Skeletal muscle cell (primary cell): ENCODE measurements around the gene FRMD4A.
"Not testable (repeated sequence)": the region's sequence is repeated elsewhere in the genome, so short reads cannot be mapped to it uniquely, and the experiment has no call there.

ENCODE experiments used
- DNase-seq: peaks from one replicate; pipeline ENCODE4 v3.0.0-alpha.2; 2010; ENCODE audit warnings: low read depth
- H3K4me3 ChIP-seq: 2 replicates; pipeline ENCODE4 v1.5.1; 2011; ENCODE audit warnings: low read depth, mild to moderate bottlenecking, control low read depth, low read length, moderate library complexity

Gene FRMD4A

DNA sequence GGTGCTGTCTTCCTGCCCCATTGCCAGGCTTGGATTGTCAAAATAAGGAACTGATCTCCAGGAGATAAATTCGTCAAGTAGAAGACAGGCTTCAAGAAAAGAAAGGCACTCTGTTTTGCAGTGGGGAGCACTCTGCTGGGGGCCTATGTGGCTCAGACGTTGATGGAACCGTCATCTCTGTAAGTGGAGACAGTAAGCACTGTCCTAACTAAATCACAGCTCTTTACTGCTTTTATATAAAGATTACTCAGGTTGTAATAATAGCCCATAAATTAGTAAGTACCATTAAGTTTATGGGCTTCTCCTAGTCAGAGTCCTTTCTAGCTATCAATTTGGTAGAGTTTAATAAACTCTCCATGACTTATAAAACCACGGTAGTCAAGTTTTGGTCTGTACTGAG lies 249.9 kb downstream of the FRMD4A start:
- H3K4me3 ChIP-seq: no peak overlapping the region
- no peak for DNase-seq

DNA sequence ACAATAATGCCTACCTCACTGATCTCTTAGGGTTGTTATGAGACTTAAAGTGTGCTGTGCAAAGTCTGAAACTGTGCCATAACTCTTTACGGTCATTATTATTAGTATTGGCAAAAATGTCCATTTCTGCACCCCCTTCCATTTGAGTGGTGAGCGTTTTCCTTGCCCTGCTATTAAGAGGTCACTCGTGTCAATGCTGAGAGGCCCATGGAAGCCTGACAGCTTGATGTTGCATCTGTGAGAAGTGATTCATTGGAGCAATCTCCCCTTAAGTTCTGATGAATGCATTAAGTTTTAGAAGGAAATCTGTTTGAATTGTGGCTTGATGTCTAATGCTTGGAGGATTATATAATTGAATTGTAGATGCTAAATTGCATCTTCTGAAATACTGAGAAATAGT lies 253.3 kb downstream of the FRMD4A start:
- DNase-seq: no peak
- no peak overlapping the region for H3K4me3 ChIP-seq

DNA sequence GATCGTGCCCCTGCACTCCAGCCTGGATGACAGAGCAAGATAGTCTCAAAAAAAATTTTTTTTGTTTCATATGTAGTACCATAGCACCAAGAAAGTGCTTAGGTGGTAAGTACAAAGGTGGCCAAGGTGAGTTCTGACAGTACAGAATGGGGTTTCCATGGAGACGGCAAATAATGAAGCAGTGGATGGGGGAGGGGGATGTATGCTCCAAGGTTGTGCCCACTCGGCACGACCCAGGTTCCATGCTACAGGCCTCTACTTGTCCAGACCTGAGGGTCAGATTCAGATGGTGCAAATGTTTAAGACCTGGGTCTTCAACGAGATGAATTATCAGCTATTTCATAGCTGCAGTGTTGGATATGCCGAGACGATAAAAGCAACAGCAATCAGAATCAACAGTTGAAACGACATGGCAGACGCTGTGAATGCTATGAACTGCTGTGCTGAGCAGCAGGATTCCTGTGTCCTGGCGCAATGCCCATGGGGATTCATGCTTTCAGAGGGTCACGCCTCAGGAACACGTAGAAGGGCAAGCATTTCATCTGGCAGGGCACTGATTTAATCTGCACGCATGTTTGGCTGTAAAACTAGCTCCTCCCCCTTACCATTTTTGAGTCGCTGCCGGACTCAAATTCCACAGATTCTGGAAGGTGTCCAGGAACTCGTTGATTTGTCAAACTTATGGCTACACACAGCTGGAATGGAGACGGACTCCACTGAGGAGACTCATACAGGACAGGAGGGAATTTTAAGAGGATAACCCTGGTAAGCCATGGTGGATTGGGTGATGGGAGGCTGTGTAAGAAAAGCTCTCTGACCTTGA lies 256.5 kb downstream of the FRMD4A start:
- H3K4me3 ChIP-seq: no peak overlapping the region
- peak; percentile 100 for DNase-seq

DNA sequence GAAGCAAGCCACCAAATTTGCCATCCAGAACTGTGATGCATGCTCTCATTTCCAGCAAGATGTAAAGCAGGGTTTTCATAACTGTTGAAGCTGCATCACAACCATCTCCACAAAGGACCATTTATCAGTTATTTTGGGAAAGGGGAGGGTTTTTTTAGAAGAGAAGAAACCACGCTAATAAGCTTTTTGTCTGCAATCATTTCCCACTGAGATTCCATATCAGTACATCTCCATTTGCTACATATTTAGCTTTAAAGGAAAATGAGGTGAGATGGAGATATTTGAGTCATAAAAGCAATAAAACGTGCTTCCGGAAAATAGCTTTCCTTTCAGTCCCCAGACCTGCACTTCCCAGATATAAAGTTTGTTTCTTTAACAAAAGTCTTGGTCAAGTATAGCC lies 258.2 kb downstream of the FRMD4A start:
- H3K4me3 ChIP-seq: no peak overlapping the region
- no peak for DNase-seq

DNA sequence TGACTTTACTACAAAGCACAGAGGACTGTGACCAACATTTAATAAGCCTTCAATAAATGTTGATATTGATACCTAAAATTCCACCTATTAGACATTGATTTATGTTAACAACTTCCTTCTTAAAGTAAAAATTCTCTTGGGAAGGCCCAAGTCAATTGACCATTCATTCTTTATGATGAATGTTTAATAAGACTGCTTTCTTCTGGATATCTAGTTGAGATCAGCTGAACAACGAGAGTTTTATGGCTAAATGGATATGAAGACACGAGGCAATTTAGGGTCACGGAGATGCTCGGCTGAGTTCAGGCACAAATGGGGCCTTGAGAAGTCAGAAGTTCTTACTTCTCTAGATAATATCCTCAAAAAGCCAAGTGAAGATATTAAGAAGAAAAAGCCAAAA lies 258.8 kb downstream of the FRMD4A start:
- no peak for DNase-seq
- H3K4me3 ChIP-seq: no peak overlapping the region

DNA sequence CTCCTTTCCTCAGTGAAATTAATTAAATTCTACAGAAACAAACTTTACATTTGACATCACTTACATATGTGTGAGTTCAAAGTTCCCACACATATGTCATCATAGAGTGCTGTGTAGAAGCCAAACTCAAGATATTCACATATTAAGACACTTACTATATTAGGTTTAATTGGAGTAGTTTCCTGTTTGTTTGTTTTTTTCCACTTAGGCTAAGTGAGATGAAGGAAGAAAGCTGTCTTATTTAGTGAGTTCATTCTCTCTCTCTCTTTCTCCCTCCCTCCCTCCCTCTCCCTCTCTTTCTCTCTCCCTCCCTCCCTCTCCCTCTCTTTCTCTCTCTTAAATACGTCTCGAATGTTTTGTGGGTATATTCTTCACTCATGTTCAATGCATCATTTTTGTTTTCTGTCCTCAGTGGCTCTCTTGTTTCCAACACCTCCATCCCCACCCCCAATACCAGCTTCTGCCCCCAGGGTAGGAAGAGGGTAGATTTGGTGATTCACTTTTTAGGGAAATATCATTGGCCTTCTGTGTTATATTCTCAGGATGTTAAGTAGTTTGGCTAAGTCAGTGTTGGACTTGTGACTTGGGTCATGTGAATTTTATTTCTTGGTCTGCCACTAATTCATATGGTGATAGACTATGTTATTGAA lies 262.0 kb downstream of the FRMD4A start:
- DNase-seq: no peak
- H3K4me3 ChIP-seq: no peak overlapping the region

DNA sequence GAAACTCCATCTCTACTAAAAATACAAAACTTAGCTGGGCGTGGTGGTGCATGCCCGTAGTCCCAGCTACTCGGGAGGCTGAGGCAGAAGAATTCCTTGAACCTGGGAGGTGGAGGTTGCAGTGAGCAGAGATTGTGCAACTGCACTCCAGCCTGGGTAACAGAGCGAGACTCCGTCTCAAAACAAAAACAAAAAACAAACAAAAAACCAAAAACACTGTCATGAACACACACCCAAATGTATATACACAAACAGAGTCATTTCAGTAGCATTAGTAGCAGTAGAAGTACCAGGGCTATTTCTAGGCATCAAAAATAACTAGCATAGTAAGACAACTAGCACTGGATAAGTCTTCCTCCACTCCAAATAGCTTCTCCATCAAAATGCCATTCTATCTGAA lies 263.1 kb downstream of the FRMD4A start:
- not testable (repeated sequence) for H3K4me3 ChIP-seq, DNase-seq

DNA sequence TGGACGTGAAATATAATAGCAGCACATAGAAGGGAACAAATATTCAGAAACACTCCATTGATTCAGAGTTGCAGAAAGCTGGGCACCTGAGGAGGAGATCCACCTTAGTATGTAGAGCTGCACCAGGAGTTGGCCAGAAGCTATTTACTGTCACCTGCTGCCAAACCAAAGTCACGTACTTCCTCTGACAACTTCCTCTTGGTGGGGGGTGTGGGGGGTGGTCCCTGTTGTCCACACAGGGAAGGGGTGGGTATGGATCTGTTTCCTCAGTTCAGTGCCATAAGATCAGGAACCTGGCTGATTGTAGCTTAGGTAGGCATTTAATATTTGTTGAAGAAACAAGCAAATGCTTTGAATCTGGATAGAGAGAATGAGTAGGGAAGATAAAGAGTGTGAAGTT lies 264.6 kb downstream of the FRMD4A start:
- H3K4me3 ChIP-seq: no peak overlapping the region
- DNase-seq: no peak

DNA sequence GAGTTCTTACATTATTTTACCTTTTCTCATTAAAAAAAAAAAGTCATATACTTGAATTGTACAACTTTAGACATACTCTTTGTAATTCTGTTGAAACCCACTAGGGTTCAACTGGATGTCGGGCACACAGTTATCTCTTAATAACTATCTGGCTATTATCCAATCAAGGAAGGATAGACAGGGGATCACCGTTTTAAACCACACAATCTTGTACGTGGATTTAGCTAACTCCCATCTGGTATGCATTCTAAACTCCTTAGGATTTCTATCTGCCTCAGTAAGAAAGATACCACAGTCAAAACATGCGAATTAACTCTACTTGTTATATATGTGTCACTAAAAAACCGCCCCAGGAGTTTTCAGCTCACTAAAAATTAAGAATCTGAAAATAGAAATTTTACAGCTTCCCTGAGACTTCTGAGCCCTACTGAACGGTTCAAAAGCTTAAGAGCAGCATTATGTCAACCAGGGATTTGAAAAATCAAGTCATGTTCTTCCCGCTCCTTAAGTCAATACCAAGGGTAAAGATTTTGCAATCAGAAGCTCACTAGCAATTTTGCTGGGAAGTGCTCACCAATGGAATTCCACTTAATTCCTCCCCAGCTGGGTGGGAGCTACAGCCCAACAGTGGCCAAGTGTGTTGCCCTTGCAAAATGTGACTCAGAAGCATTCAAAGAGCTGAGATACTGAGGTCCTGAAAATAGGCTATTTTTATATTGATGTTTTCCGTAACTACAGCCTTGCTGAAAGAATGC lies 267.0 kb downstream of the FRMD4A start:
- DNase-seq: peak; percentile 97

DNA sequence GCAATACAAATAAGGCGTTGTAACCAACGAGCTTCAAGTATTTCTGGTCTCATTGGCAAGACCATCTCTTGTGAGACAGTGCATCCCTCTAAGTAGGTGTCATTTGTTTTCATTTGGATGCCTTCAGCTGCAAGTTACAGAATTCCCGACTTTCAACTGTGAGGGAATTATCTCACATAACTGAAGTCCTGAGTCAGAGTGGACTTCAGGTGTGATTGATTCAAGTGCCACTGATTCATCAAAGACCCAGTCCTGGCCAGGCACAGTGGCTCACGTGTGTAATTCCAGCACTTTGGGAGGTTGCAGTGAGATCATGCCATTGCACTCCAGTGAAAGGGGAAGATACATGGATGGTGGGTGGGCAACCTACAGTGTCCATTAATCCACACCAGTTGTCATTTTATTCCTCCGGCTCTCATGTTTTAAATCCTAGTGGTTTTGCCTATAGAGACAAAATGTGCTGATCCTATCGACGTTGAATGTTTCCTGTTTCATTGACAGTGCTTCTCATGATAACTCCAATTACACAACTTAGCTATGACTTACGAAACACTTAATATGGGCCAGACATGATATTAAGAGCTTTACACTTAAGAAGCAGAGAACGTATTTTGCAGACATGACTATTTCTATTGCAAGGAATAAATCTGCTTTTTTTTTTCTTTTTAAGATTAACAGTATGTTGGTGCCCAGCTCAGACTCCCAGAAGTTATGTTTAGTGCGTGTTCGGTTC lies 268.0 kb downstream of the FRMD4A start:
- no peak for DNase-seq

More for the DNA sequence above, 267.0 kb downstream of the FRMD4A start:
- H3K4me3 ChIP-seq: no peak overlapping the region

DNA sequence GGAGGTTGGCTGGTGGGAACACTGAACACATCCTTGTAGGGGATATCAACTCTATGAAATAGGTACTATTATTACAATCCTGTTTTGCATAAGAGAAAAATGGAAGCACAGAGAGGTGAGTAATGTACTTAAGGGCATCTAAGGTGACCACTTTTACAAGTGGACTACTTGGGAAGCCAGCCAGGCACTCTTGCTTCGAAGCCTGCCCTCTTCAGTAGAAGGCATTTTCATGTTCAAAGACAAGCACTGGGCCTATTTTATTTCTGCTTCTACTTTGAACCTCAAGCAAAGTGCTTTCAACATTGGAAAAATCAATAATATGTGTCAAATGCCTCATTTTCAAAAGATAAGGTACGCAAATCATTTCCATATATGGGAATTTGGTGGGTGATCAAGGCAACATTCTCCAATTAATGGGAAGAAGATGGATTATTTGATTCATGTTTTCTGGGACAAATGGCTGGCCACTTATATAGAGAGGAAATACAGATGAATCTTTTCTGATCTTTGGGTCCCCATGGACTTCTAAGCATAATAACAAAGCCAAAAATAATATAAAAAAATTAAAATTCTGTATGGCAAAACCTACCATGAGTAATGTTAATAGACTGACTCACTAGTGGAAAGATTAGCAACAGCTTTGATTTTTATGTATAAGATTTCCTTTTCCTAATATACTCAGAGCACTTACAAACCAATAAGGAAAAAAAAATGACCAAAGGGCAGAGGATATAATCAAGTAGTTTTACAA lies 270.2 kb downstream of the FRMD4A start:
- no peak overlapping the region for H3K4me3 ChIP-seq
- no peak for DNase-seq

More for the DNA sequence above, 268.0 kb downstream of the FRMD4A start:
- H3K4me3 ChIP-seq: no peak overlapping the region

DNA sequence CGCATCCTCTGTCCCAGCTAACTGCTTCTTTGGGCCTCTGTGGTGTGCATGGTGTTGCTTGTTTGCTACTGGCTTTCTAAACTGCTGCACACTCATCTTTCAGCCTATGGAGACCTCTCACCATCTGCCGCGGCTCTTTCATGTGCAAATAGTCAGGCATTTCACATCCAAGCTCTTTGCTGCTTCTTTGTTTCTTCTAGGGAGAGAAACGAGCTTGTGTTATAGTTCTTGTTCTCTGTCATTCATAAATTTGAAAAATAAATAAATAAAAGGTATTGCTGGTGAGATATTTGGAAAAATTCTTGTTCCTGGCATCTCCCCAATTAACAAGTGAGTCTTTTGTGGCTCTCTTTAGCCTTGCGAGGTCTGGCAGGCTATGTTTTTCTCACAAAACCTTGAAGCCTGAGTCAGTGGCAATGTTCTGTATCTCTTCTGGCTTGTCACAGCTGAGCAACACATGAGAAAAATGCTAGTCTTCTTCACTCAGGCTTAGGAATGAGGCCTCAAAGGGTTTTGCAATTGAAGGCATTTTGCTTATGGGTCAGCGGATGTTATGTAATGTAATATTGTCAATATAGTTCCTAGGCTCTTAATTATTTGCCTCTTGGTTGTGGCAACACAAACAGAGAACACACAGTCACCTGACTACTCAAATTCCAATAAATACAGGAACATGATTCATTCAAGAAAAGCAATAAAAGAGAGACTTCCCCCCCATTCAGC lies 274.0 kb downstream of the FRMD4A start:
- DNase-seq: peak; percentile 94

DNA sequence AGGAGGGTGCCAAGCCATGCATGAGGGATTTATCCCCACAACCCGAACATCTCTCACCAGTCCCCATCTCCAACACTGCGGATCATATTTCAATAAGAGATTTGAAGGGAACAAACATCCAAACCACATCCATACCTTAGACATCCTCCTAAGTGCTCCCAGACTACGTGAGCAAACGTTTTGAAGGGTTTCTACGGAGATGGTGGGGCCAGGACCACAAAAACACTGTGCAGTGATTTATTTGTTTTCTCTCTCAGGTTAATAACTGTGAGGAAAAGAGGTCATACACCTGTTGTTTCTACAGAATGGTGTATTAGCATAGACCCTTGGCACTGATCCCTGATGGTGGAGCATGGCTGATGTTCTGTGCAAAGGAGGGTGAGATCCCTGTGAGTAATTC lies 277.8 kb downstream of the FRMD4A start:
- no peak overlapping the region for H3K4me3 ChIP-seq
- no peak for DNase-seq

More for the DNA sequence above, 274.0 kb downstream of the FRMD4A start:
- H3K4me3 ChIP-seq: no peak overlapping the region

DNA sequence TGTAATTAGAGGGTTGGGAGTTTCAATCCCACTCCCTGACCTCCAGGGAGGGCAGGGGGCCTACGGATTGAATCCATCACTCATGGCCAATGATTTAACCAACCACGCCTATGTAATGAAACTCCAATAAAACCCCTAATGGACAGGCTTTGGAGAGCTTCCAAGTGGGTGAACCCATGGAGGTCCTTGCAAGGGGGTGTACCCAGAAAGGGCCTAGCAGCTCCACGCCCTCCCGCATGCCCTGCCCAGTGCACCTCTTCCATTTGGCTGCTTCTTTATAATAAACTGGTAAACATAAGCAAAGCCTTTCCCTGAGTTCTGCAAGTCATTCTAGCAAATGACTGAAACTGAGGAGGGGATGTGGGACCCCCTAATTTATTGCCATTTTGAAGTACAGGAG lies 280.1 kb downstream of the FRMD4A start:
- no peak for DNase-seq
- H3K4me3 ChIP-seq: no peak overlapping the region

DNA sequence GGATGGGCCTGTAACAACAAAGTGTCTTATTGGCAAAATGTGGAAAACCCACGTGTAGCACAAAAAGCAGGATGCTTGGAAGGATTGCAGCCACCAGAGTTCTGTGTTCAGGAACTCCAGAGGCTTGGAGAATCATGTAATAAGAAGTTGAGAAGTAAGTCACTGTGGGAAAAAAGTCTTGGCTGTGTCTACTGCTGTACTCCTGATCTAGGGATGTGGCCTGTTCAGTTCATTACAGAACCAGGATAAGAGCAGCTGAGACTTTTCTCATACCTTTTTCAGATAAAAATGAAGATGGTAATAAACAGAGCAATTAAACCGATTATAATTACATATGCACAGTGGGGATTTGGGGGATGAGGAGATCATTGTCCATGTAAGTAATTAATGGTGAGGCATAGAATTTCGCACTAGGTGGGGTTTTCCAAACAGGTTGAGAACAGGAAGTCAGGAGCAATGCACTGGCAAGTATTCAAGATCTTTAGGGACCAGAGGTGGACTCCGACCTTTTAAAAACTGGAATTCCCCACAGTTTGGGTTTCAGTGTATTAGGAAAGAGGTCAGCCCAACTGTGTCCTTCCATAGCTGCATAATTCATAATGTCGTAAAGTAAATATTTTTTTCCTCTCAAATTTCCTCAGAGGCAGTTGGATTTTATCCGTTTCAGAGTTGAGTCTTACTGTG lies 281.7 kb downstream of the FRMD4A start:
- H3K4me3 ChIP-seq: no peak overlapping the region
- DNase-seq: no peak

DNA sequence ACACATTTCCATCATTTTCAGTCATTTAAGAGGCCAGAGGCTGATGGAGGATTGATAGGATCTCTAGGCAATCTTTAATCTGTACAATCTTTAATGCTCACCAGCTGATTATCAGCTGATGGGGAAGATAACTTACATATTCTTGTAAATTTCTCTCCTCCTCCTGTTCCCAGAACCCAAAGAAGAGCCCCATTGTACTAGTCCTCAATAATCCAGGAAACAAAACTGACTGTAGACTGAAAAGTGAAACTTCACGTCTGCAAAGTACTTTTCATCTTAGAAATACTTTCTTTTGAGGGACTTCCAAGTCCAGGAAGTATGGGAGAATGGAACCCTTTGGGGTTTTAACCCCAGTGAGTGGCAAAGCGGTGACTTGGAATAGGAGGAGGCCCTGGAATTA lies 283.3 kb downstream of the FRMD4A start:
- DNase-seq: no peak

DNA sequence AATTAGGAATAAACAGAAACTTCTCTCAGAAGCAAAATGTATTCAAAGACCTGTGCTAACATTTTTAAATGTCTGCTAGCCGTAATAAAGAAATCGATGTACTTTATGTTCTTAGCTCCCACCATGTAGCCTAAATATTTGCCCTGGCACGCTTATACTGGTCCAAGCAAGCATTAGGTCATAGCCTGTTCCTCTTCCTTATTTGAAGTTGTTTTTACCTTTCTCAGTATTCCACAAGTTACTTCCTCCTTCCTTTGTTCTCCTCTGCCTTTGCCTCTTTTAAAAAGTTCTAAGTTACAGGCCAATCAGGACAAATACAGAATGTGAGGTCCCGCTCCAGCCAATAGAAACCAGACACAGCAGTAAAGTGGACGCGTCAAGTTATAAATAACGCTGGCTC lies 288.7 kb downstream of the FRMD4A start:
- DNase-seq, H3K4me3 ChIP-seq: not testable (repeated sequence)

More for the DNA sequence above, 283.3 kb downstream of the FRMD4A start:
- H3K4me3 ChIP-seq: no peak overlapping the region
